ENCODE results near the gene N4BP3. TPM values are rescaled to one million over a fixed set of nuclear protein-coding genes. Genes with fewer than 3 reads are reported as not detected.

Gene N4BP3
- total and polyA plus RNA-seq, 2 of the 13 experiments (the other 11 are each of a cell fraction or from before 2014, with no cell fraction given): 0.13 TPM; not detected in 1

DNA sequence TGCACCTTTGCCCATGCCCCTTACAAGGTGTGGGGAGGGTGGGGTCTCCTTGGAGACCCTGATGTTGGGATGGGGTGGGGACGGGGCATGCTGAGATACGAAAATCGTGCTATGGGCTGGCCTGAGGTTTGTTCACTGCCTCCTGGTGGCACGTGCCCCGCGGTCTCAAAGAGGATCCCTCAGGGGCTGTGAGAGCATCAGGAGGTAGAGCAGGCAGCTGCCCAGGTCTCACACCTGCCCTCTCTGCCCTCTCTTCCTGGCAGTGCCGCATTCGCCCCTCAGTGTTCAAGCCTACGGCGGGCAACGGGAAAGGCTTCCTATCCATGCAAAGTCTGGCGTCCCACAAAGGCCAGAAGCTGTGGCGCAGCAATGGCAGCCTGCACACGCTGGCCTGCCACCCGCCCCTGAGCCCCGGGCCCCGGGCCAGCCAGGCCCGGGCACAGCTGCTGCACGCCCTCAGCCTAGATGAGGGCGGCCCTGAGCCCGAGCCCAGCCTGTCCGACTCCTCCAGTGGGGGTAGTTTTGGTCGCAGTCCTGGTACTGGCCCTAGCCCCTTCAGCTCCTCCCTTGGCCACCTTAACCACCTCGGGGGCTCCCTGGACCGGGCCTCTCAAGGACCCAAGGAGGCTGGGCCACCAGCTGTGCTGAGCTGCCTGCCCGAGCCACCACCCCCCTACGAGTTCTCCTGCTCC, 6.7 kb downstream of the N4BP3 start (continued):
- TF ChIP-seq, protein P1, sequence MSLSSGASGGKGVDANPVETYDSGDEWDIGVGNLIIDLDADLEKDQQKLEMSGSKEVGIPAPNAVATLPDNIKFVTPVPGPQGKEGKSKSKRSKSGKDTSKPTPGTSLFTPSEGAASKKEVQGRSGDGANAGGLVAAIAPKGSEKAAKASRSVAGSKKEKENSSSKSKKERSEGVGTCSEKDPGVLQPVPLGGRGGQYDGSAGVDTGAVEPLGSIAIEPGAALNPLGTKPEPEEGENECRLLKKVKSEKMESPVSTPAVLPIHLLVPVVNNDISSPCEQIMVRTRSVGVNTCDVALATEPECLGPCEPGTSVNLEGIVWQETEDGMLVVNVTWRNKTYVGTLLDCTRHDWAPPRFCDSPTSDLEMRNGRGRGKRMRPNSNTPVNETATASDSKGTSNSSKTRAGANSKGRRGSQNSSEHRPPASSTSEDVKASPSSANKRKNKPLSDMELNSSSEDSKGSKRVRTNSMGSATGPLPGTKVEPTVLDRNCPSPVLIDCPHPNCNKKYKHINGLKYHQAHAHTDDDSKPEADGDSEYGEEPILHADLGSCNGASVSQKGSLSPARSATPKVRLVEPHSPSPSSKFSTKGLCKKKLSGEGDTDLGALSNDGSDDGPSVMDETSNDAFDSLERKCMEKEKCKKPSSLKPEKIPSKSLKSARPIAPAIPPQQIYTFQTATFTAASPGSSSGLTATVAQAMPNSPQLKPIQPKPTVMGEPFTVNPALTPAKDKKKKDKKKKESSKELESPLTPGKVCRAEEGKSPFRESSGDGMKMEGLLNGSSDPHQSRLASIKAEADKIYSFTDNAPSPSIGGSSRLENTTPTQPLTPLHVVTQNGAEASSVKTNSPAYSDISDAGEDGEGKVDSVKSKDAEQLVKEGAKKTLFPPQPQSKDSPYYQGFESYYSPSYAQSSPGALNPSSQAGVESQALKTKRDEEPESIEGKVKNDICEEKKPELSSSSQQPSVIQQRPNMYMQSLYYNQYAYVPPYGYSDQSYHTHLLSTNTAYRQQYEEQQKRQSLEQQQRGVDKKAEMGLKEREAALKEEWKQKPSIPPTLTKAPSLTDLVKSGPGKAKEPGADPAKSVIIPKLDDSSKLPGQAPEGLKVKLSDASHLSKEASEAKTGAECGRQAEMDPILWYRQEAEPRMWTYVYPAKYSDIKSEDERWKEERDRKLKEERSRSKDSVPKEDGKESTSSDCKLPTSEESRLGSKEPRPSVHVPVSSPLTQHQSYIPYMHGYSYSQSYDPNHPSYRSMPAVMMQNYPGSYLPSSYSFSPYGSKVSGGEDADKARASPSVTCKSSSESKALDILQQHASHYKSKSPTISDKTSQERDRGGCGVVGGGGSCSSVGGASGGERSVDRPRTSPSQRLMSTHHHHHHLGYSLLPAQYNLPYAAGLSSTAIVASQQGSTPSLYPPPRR (CRISPR knock-in tag; IDR thresholded peaks at IDR 0.05; ENCODE audit: borderline replicate concordance): no peak
- TF ChIP-seq, protein P2, sequence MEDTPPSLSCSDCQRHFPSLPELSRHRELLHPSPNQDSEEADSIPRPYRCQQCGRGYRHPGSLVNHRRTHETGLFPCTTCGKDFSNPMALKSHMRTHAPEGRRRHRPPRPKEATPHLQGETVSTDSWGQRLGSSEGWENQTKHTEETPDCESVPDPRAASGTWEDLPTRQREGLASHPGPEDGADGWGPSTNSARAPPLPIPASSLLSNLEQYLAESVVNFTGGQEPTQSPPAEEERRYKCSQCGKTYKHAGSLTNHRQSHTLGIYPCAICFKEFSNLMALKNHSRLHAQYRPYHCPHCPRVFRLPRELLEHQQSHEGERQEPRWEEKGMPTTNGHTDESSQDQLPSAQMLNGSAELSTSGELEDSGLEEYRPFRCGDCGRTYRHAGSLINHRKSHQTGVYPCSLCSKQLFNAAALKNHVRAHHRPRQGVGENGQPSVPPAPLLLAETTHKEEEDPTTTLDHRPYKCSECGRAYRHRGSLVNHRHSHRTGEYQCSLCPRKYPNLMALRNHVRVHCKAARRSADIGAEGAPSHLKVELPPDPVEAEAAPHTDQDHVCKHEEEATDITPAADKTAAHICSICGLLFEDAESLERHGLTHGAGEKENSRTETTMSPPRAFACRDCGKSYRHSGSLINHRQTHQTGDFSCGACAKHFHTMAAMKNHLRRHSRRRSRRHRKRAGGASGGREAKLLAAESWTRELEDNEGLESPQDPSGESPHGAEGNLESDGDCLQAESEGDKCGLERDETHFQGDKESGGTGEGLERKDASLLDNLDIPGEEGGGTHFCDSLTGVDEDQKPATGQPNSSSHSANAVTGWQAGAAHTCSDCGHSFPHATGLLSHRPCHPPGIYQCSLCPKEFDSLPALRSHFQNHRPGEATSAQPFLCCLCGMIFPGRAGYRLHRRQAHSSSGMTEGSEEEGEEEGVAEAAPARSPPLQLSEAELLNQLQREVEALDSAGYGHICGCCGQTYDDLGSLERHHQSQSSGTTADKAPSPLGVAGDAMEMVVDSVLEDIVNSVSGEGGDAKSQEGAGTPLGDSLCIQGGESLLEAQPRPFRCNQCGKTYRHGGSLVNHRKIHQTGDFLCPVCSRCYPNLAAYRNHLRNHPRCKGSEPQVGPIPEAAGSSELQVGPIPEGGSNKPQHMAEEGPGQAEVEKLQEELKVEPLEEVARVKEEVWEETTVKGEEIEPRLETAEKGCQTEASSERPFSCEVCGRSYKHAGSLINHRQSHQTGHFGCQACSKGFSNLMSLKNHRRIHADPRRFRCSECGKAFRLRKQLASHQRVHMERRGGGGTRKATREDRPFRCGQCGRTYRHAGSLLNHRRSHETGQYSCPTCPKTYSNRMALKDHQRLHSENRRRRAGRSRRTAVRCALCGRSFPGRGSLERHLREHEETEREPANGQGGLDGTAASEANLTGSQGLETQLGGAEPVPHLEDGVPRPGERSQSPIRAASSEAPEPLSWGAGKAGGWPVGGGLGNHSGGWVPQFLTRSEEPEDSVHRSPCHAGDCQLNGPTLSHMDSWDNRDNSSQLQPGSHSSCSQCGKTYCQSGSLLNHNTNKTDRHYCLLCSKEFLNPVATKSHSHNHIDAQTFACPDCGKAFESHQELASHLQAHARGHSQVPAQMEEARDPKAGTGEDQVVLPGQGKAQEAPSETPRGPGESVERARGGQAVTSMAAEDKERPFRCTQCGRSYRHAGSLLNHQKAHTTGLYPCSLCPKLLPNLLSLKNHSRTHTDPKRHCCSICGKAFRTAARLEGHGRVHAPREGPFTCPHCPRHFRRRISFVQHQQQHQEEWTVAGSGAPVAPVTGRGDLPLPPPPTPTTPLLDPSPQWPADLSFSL (CRISPR knock-in tag; IDR thresholded peaks at IDR 0.05): no peak
- TF ChIP-seq, protein P3, sequence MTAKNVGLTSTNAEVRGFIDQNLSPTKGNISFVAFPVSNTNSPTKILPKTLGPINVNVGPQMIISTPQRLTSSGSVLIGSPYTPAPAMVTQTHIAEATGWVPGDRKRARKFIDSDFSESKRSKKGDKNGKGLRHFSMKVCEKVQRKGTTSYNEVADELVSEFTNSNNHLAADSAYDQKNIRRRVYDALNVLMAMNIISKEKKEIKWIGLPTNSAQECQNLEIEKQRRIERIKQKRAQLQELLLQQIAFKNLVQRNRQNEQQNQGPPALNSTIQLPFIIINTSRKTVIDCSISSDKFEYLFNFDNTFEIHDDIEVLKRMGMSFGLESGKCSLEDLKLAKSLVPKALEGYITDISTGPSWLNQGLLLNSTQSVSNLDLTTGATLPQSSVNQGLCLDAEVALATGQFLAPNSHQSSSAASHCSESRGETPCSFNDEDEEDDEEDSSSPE (CRISPR knock-in tag; IDR thresholded peaks at IDR 0.05): no peak
